Measurements from ENCODE around the gene UGCG.
A peak's percentile ranks its signal among the peaks of the same experiment; 100 is the strongest.
"Not testable (repeated sequence)": the region's sequence is repeated elsewhere in the genome, so short reads cannot be mapped to it uniquely, and the experiment has no call there.

The UGCG gene

DNA sequence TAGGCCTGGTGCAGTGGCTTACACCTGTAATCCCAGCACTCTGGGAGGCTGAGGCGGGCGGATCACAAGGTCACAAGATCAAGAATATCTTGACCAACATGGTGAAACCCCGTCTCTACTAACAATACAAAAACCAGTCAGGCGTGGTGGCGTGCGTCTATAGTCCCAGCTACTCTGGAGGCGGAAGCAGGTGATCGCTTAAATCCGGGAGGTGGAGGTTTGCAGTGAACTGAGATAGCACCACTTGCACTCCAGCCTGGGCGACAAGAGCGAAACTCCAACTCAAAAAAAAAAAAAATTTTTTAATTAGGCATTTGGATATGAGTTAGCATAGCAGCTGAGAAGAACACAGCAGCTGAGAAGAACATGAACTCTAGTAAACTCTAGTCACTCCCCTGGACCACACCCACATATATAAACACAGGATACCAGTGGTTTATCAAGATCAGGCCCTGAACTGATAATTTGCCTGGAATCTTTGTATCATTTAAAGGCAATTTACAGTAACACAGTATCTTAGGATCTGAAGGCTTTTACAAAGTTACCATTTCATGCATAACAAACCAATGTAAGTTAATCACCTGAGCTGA is 4.6 kb upstream of the UGCG start:
- no peak for DNase-seq

DNA sequence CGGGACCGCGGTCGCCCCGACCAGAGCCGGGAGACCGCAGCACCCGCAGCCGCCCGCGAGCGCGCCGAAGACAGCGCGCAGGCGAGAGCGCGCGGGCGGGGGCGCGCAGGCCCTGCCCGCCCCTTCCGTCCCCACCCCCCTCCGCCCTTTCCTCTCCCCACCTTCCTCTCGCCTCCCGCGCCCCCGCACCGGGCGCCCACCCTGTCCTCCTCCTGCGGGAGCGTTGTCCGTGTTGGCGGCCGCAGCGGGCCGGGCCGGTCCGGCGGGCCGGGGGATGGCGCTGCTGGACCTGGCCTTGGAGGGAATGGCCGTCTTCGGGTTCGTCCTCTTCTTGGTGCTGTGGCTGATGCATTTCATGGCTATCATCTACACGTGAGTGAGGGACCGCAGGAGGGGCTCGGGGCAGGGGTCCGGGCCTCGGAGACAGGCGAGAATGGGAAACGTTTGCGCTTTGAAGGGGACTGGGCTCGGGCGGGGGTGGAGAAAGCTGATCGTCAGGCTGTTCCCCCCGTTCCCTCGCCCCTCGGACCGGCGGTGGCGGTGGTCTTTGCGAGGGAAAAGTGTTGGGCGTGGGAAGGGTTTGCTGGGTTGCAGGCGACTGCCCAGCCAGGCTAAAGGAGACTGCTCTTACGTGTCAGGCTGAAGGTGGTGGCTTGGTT is 457 bp downstream of the UGCG start:
- peak; percentile 49 for DNase-seq

DNA sequence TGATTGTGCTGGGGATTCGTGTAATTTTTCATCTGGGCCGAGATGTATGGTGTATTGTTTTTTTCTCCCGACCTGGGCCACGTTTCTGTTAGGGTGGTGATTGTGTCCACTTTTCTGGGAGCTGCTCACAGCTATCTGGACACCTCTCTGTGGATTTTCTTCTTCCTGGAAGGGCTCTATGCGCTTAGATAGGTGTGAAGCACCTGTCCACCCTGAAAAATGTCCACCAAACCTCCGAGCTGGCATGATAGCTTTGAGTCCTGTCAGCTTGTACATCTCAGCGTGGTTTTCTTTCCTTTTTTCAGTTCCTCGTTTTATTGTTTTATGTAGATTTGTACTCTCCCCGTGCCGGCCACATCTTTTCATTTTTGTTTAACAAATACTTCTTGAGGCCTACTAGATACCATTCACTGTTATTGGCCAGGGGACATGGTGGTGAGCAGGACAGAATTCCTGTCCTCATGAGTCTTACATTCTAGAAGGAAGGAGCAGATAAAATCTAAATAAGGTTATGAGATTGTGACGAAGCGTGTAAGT is 1.1 kb downstream of the UGCG start:
- no peak for DNase-seq

DNA sequence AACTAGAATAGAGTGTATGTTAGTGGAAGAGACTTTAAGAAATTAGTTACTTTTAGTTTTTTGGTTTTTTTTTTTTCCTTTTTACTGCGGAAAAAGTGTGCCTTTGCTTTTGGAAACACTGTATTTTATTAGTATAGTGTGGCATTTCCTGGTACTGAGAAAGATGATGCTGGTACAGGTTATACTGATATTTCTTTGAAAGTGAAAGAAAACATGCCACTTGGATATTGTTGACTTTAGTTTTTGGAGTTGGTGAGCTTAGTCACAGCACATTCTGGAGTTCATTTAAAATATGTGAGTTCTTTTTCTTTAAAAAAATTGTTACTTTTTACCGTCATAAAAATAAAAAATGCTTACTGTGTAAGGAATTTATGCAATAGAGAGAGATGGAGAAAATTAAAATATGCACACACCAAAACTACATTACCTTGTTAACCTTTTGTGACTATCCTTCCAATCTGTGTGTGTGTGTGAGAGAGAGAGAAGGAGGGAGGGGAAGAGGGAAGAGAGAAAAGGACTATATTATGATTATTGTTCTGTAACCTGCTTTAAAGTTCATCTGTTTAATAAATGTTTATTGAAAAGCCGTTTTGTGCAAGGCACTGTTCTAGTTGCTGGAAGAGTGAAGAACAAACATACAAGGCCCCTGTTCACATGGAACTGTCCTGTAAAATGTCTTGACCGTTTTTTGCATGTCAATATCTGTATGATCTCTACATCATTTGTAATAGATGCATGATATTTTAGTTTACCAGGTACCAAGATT is 1.9 kb downstream of the UGCG start:
- DNase-seq: no peak

DNA sequence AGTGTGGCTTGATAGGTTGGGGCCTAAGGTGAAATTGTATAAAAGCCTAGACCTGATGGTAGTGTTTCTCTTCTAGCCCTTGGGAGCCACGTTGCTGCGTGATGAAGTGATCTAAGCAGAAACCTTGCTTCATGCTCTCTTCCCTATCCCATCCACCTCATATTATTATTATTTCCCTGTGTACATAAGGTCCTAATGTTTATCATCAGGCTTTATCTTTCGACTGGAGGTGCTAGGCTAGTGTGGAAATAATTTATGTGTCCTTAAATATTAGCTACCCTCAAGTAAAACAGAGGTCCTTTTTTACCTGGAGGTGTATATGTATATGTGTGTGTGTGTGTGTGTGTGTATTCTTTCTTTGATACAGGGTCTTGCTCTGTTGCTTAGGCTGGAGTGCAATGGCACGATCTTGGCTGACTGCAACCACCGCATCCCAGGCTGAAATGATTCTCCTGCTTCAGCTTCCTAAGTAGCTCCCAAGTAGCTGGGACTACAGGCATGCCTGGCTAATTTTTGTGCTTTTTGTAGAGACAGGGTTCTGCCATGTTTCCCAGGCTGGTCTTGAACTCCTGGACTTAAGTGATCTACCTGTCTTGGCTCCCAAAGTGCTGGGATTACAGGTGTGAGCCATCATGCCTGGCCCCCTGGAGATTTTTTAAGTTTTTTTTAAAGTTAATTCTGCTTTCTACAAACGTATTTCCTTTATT is 3.7 kb downstream of the UGCG start:
- no peak for DNase-seq

DNA sequence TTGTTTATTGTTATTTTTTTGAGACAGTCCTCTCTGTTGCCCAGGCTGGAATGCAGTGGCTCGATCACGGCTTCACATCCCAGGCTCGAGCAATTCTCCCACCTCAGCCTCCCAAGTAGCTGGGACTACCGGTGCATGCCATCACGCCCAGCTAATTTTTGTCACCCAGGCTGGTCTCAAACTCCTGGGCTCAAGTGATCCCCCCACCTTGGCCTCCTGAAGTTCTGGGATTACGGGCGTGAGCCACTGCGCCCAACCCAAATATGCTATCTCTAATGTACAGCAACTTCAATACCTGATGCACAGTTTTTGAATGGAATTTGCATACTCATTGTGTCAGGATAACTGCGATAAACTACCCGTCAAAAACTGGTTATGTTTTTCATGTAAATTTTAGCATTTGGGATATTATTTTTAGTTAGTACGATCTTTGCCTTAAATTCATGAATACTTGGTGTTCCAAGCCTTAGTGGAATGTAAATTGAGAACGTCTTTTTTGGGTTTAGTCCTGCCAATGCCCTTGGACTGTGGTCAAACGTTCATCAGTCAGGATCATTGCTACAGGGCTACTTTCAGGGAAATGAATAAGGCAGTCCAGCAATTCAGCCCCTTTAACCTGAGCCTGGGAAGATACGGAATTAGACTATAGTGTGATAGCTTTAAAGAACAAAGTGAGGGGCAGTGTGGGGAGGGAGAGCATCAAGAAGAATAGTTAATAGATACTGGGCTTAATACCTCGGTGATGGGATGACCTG is 4.4 kb downstream of the UGCG start:
- no peak for DNase-seq

DNA sequence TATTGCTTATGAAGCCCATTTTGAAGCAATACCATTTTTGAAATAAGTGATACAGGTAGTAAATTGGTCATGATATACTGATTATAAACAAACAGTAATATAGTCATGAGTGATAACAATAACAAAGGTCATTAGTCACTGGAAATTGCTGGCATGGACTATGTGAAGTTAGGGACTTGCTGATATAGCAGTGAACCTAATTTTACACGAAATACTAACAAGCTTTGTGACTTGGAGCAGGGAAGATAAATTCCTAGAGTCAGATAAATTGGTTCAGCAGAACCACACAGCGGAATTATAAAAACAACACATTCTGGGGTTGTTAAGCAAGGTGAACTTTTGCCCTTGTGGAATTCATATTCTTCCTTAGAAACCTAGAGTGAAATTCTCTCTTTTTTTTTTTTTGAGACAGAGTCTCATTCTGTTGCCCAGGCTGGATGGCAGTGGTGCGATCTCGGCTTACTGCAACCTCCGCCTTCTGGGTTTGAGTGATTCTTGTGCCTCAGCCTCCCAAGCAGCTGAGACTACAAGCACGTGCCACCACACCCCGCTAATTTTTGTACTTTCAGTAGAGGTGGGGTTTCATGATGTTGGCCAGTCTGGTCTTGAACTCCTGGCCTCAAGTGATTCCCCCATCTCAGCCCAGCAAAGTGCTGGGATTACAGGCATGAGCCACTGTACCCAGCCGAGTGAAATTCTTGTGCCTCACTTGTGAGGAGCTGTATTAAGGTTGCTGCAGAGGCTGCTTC is 6.0 kb downstream of the UGCG start:
- no peak for DNase-seq

DNA sequence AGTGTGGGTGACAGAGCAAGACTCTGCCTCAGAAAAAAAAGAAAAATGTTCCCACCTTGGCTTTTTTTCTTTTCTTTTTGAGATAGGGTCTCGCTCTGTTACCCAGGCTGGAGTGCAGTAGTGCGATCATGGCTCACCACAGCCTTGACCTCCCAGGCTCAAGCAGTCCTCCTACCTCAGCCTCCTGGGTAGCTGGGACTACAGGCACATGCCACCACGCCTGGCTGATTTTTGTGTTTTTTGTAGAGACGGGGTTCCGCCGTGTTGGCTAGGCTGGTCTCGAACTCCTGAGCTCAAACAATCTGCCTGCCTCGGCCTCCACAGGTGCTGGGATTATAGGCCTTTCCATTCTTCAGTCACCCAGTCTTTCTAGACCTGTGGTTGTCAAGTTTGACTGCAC is 6.9 kb downstream of the UGCG start:
- not testable (repeated sequence) for DNase-seq

DNA sequence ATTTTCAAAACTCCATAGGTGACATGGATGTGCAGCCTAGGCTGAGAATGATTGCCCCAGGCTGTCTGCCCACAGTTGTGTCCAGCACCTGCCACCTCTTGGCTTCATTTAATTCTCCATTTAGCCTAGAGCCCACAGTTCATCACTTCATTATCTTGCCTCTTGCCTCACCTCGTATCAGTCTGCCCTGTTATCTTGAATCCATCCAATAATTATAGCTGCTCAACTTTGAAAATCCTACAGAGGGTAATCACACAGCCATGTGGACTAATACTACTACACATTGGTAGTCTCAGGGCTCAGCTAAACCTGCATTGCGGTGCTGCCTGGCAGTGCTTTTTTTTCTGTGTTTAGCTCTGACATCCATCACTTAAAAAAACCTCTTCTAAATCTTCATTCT is 7.4 kb downstream of the UGCG start:
- DNase-seq: no peak

DNA sequence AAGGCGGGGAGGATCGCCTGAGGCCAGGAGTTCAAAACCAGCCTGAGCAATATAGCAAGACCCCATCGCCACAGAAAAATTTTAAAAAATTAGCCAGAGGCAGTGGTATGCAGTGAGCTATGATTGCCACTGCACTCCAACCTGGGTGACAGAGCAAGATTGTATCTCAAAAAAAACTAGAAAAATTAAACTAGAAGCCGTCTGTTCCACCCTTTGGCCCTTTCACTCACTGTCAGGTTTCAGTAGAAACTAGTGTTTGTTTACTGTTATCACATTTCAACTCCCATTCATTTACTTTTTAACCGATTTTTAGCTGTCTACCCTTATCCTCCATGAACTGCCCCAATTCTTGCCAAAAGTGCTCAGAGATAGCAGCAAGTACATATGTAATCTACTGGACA is 8.3 kb downstream of the UGCG start:
- no peak for DNase-seq

DNA sequence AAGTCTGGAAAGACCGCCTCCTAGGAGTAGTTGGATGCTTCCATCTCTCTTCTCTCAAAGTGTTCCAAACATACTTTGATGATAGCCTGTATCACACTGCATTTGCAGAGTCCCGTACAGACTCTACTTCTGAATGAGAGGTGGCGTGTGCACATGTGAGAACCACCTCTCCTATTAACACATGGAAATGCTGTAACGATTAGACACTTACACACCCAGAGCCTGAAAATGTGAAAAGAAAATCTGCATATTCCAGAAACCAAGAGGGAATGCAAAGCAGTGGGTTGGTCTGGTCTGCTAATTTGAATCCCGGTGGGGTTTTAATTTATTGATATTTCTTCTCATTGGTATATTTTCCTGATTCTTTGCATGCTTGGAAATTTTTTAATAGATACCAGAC is 10.5 kb downstream of the UGCG start:
- DNase-seq: no peak

DNA sequence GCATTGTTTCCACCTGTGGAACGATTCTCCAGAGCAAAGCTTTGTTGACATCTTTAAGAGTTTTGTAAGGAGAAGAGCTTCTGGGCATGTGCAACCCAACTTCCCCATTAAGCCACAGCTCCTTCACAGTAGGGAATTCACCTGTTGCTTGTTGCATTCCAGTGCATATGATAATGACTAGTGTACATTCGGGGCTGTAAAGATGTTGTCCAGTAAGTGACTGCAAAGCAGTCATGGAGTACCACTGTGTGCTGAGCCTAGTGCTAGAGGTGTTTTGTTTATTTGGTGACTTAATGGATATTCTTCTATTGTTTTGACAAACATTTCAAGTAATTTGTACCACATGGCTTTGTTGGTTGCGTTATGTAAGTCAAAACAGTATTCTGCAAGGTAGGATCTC is 12.8 kb downstream of the UGCG start:
- no peak for DNase-seq

DNA sequence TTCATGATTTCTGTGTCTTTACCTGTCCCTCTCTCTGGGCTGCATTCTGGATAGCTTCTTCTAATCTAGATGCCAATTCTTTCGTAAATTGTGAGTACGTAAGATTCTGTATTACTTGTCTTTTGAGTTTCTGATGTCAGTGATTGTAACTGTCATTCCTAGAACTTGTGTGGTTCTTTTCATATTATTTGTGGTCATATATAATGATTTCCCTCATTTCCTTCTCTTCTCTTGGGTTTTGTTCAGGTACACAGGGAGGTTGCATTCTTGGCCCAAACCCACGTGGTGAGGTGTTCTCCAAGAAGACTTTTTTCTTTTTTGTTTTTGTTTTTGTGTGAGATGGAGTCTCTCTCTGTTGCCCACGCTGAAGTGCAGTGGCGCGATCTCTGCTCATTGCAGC is 13.8 kb downstream of the UGCG start:
- DNase-seq: no peak

DNA sequence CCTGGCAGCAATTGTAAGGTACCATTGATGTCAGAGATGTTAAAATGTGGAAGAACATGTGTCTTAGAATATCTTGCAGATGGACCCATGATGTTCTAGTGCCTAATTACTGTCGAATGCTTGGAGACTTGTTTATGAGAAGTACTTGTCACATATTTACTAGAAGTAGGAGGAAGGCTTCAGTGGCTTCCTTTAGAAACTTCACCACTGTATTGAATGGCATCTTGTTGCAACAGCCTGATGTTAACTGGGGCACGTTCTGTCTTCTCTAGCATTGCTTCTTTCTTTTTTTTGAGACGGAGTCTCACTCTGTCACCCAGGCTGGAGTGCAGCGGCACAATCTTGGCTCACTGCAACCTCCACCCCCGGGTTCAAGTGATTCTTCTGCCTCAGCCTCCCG is 16.5 kb downstream of the UGCG start:
- no peak for DNase-seq

DNA sequence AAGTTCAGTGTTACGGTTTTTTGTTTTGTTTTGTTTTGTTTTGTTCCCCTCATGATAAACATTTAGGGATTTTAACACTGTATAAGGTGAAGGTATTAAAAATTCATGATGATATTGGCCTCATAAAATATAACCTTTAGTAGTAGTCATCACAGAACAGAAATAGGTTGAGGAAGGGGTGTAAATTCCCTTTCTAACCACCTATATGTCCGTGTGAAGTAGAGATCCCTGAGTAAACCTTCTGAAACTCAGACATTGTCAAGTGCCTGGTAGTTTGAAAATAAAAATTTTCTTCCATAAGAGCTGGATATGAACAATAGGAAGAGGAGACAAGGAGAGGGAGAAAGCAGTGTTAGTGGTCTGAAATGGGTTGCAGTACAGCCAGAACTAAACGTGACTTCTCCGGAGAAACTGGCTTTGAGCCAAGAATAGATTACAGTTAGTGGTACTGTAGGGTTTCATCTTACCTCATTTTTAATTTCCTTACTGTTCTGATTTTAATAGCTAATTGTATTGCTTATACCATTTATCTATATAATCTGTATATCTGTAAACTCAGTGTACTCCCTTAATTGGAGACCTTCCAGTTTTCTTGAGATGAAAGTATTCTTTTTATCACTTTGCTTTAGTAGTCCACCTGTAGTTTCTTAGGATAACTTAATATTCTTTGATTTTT is 18.3 kb downstream of the UGCG start:
- no peak for DNase-seq

DNA sequence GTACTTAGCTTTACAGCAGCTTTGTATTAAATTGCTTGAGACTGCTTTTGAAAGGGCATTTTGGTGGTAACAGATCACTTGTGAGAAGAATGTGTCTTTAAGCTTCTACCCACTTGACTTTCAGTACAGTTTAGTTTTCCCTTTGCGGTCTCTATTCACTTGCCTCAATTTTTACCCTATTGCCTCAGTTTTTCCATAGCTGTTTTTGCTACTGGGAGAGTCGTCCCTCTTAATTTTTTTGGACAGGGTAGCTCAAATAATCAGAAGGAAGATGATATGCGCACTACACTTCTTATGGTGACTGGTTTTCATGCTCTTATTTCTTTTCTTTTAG is 18.8 kb downstream of the UGCG start:
- DNase-seq: no peak

DNA sequence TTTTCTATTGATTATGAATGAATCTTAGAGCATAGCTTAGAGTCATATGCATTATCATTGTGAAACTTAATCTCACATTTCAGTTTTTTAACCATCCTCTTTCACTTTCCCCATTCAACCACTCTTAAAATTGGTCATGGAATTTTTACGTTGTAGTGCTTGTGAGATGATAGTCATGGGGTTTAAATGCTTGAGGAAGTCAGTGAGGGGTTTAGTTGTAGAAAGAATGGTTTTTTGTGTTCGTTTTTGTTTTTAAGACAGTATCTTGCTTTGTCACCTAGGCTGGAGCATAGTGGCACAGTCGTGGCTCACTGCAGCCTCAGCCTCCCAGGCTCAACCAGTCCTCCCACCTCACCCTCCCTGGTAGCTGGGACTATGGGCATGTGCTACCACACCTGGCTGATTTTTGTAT is 19.6 kb downstream of the UGCG start:
- no peak for DNase-seq

DNA sequence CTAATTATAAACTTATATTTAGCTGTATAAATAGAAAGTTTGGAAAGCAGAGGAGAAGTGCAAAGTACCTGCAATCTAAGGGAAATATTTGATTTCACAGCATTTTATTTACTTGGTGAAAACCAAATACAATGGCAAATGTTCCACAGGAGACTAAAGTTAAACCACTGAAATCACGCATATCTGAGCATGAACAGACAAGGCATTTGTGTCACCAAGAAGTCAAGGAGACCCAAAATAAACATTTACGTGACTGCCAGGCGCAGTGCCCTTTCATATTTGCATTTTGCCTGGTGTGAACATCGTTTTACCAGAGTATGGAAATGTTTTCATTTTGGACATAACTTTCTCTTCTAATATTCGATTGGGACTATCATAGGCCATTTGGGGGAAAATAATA is 20.6 kb downstream of the UGCG start:
- DNase-seq: no peak

DNA sequence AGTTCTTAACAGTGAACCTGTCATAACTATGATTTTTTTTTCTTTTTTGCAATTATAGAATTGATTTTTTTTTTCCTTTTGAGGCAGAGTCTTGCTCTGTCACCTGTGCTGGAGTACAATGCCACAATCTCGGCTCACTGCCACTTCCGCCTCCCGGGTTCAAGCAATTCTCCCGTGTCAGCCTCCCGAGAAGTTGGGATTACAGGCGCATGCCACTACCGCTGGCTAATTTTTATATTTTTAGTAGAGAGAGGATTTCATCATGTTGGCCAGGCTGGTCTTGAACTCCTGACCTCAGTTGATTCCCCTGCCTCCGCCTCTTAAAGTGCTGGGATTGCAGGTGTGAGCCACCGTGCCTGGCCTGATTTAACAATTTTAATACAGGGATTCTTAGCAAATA is 21.4 kb downstream of the UGCG start:
- DNase-seq: no peak

DNA sequence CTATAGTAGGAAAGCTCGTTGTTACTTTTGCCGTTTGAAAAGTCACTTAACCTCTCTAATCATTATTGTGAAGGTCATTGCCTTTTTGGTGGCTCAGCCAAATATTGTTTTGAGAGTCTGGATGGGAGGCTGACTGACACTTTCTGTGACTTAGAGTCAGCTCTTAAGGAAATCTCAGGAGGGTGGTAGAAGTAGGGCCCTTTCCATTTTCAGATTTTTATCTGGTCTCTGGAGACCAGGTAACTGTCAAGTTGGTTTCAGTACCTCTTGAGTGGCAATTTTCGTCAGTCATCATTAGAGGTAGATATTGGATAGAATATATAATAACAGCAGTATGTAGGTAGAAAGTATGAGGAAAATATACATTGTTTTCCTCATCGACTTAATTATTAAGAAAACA is 23.3 kb downstream of the UGCG start:
- DNase-seq: no peak

DNA sequence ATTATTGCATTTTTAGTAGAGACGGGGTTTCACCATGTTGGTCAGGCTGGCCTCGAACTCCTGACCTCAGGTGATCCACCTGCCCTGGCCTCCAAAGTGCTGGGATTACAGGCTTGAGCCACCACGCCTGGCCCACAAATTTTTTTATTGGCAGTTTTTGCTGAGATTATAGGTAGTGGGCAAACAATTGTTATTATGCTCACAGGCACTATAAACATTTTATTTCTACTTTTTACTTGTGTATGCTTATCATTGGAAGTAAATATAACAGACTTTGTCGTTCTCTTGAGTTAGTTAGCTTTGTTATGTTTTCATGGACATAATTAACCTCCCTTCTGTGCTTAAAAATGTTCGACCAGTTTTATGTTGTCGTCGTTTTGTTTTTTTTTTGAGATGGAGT is 23.9 kb downstream of the UGCG start:
- DNase-seq: no peak

All from activated gamma-delta T cell treated with Interleukin-2 at 50 U/mL for 16 hours (primary cell).